Fibroblast of the aortic adventitia (primary cell): ENCODE measurements around the gene CELF6. TPM values are rescaled to one million over a fixed set of nuclear protein-coding genes. Genes with fewer than 3 reads are reported as not detected.

Experiments
- DNase-seq: peaks from one replicate; pipeline ENCODE4 v3.0.0-alpha.2; 2010; ENCODE audit warnings: low read depth
- H3K4me3 ChIP-seq: 2 replicates; pipeline ENCODE4 v1.5.1; 2011; ENCODE audit warnings: low read depth, mild to moderate bottlenecking, control low read depth, low read length, moderate library complexity
- total RNA-seq: library from RNA; depleted of rRNA; stranded (reverse); fragments of >200 nt; gene quantifications from 2 replicates; pipeline ENCODE4 v1.2.3, GENCODE V29; 2012; ENCODE audit warnings: low replicate concordance
- TF ChIP-seq, protein P1 (sequence below): IDR thresholded peaks from 2 replicates; pipeline ENCODE4 v1.5.1; 2011; ENCODE audit warnings: mild to moderate bottlenecking, low read length, control low read depth, inconsistent platforms; ENCODE audit not compliant: insufficient read depth

CELF6 gene
- total RNA-seq, 1 donor, result 0.18 TPM

GRCh38 chr15:72252663-72253299, 67.2 kb downstream of the CELF6 start:
- no peak for DNase-seq
- TF ChIP-seq, protein P1, sequence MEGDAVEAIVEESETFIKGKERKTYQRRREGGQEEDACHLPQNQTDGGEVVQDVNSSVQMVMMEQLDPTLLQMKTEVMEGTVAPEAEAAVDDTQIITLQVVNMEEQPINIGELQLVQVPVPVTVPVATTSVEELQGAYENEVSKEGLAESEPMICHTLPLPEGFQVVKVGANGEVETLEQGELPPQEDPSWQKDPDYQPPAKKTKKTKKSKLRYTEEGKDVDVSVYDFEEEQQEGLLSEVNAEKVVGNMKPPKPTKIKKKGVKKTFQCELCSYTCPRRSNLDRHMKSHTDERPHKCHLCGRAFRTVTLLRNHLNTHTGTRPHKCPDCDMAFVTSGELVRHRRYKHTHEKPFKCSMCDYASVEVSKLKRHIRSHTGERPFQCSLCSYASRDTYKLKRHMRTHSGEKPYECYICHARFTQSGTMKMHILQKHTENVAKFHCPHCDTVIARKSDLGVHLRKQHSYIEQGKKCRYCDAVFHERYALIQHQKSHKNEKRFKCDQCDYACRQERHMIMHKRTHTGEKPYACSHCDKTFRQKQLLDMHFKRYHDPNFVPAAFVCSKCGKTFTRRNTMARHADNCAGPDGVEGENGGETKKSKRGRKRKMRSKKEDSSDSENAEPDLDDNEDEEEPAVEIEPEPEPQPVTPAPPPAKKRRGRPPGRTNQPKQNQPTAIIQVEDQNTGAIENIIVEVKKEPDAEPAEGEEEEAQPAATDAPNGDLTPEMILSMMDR, result no peak

GRCh38 chr15:72249142-72249810, 70.7 kb downstream of the CELF6 start:
- TF ChIP-seq, protein P1, result no peak
- H3K4me3 ChIP-seq, result no peak overlapping the region
- DNase-seq, result no peak

More at GRCh38 chr15:72252663-72253299, 67.2 kb downstream of the CELF6 start:
- H3K4me3 ChIP-seq, result no peak overlapping the region

- TF ChIP-seq, protein P1, result no peak
- DNase-seq, result no peak
- no peak overlapping the region for H3K4me3 ChIP-seq
Observed at GRCh38 chr15:72248514-72248913, 71.4 kb downstream of the CELF6 start.

DNA sequence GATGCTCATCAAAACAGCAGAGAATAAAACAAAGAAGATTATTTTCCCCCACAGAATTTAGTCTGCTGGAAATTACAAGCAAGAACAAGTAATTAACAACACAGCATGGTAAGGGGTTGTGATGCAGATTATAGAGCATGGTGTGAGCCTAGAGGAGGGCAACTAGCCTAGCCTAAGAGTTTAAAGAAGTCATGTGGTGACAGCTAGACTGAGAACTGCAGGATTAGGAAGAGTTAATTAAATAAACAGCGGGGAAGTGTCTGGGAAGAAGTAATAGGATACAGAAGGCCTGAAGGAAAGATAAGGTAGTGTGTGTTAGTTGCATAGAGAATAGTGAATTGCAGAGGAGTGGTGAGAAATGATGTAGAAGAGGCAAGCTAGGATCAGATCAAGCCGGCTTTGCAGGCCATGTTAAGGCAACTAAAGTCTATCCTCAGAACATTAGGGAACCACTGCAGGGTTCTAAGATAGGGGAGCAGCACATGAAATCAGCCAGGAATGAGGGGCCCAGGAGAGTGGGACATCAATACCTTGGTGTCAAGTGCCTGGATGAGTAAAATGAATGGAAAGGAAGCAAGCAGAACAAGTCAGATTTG, 77.1 kb downstream of the CELF6 start:
- DNase-seq, result no peak
- TF ChIP-seq, protein P1, result no peak
- no peak overlapping the region for H3K4me3 ChIP-seq

- no peak overlapping the region for H3K4me3 ChIP-seq
- TF ChIP-seq, protein P1, result no peak
- DNase-seq, result no peak
Observed at GRCh38 chr15:72239652-72240051, 80.3 kb downstream of the CELF6 start.

- TF ChIP-seq, protein P1, result no peak
- no peak for DNase-seq
- H3K4me3 ChIP-seq, result no peak overlapping the region
Observed at GRCh38 chr15:72238586-72238985, 81.4 kb downstream of the CELF6 start.
